Esophagus squamous epithelium (tissue), 5 donors: ENCODE results near the gene TUBG1. TPM values are rescaled to one million over a fixed set of nuclear protein-coding genes. Genes with fewer than 3 reads are reported as not detected.
A peak's percentile ranks its signal among the peaks of the same experiment; 100 is the strongest.
"Not testable (repeated sequence)": the region's sequence is repeated elsewhere in the genome, so short reads cannot be mapped to it uniquely, and the experiment has no call there.

Experiments
- DNase-seq: peaks from one replicate; lab custom pipeline; 2025; lab: John Stamatoyannopoulos, UW
- H3K27ac ChIP-seq, 4 donors: fragments of 200-600 bp; sonication (generic); one replicate each; pipeline ENCODE4 v1.5.1; 2016 to 2019; ENCODE audit warnings: mild to moderate bottlenecking in 1 of 4
- H3K27me3 ChIP-seq, 4 donors: fragments of 200-600 bp; sonication (generic); 1 replicate in 3 of 4; 2 replicates in 1 of 4; pipeline versions ENCODE4 v1.5.1 to v1.6.0; 2017 to 2021; ENCODE audit warnings: antibody characterized with exemption in 1 of 4
- H3K36me3 ChIP-seq, 3 donors: fragments of 200-600 bp; sonication (generic); one replicate each; pipeline ENCODE4 v1.5.1; 2016 to 2019
- H3K4me1 ChIP-seq, 3 donors: fragments of 200-600 bp; sonication (generic); one replicate each; pipeline ENCODE4 v1.5.1; 2017 to 2019
- H3K4me3 ChIP-seq, 4 donors: fragments of 200-600 bp; sonication (generic); 1 replicate in 3 of 4; 2 replicates in 1 of 4; pipeline ENCODE4 v1.5.1; 2016 to 2019; ENCODE audit warnings: mild to moderate bottlenecking in 2 of 4, moderate library complexity in 1 of 4
- H3K9me3 ChIP-seq, 3 donors: fragments of 200-600 bp; sonication (generic); one replicate each; pipeline ENCODE4 v1.5.1; 2016 to 2019
- POLR2A ChIP-seq, 4 donors: fragments of 450-650 bp; IDR thresholded peaks; one replicate each; pipeline ENCODE4 v1.6.1; 2017; ENCODE audit warnings: antibody characterized with exemption in 4 of 4, mild to moderate bottlenecking in 4 of 4, moderate library complexity in 3 of 4
- WGBS, 2 donors: methylation state at CpG; one replicate each; pipeline ENCODE4 v1.1.5; 2018; 5-methylcytosine and 5-hydroxymethylcytosine counted together
- intact Hi-C: fragments of 100-400 bp; cut with DNase I; formaldehyde crosslinking; loops from one replicate; pipeline ENCODE4 v1.15.0; 2022
- total RNA-seq, 4 donors: library from RNA; depleted of rRNA; stranded (reverse); fragments of >200 nt; gene quantifications; one replicate each; pipeline ENCODE4 v1.1.0, GENCODE V29; 2016
- TF ChIP-seq, protein P1 (sequence below), 6 experiments: fragments of 450-650 bp in 4 of 6; fragments of 200-600 bp in 2 of 6; sonication (generic) in 2 of 6; IDR thresholded peaks; one replicate each; pipeline ENCODE4 v1.5.1; 2016 to 2019; ENCODE audit warnings: antibody characterized with exemption in 6 of 6, mild to moderate bottlenecking in 4 of 6, moderate library complexity in 4 of 6
- donor health status: DM: yes; HTN: yes; CAD: no.

The TUBG1 gene
- total RNA-seq, 4 donors from 2014 or later, result 22.3 to 61.9 (median 46.5) TPM

DNA sequence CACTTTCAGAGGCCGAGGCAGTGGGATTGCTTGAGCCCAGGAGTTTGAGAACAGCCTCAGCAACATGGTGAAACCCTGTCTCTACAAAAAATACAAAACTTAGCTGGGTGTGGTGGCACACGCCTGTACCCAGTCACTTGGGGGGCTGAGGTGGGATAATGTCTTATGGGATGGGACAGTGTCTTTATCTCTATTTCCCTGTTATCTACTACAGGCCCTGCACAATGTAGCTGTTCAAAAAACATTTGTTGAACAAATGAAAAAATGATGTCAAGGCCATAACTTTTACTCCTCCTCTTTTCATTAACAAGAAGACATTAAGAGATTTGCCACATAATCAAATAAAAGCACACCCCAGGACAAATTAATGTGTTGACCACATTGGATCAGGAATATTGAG, 13.8 kb downstream of the TUBG1 start:
- Histone ChIP-seq H3K4me1 (peaks cover 14 to 43% (median 15%) of the 10 kb centered on the region in 3 donors), H3K36me3 (no peaks in the 10 kb centered on the region), H3K9me3 (no peaks in the 10 kb centered on the region), H3K27me3 (no peaks in the 10 kb centered on the region), H3K27ac (peak overlapping the region in 2 of 4 donors; percentile 82 to 86), H3K4me3 (no peak overlapping the region)
- intact Hi-C loops, result no loop called here
- WGBS, 2 donors, result 74 to 89% methylated on average over 2 of the region's 2 CpGs
- no peak for DNase-seq
- TF ChIP-seq POLR2A (IDR thresholded peaks at IDR 0.05), result no peak
- TF ChIP-seq, protein P1, sequence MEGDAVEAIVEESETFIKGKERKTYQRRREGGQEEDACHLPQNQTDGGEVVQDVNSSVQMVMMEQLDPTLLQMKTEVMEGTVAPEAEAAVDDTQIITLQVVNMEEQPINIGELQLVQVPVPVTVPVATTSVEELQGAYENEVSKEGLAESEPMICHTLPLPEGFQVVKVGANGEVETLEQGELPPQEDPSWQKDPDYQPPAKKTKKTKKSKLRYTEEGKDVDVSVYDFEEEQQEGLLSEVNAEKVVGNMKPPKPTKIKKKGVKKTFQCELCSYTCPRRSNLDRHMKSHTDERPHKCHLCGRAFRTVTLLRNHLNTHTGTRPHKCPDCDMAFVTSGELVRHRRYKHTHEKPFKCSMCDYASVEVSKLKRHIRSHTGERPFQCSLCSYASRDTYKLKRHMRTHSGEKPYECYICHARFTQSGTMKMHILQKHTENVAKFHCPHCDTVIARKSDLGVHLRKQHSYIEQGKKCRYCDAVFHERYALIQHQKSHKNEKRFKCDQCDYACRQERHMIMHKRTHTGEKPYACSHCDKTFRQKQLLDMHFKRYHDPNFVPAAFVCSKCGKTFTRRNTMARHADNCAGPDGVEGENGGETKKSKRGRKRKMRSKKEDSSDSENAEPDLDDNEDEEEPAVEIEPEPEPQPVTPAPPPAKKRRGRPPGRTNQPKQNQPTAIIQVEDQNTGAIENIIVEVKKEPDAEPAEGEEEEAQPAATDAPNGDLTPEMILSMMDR (IDR thresholded peaks at IDR 0.05), result no peak

DNA sequence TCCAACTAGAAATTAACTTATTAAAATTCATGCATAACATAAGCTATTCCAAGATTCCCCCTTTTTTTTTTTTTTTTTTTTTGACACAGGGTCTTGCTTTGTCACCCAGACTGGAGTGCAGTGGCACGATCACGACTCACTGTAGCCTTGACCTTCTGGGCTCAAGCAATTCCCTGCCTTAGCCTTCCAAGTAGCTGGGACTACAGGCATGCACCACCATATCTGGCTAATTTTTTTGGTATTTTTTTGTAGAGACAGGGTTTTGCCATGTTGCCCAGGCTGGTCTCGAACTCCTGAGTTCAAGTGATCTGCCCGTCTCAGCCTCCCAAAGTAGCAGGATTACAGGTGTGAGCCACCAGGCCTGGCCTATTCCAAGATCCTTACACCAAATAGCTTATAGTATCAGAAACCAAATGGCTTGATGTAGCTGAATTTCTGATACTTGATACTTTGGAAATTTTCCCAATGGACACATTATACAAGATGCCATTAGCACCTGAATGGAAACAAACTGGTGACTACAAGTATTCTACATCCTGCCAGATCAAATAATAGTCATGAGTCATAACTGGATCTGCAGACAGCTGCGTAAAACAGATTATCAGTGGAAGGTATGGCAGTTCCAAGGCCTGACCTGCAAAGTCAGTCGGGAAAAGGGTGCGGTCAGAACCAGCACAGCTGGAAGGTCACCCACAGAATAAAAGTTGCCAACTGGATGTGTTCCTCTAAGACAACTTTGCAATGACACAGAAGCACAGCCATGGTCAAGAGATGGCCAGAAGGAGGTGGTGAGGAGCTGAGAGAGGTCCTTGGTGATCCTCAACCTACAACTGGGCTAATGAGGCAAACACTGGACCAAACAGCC, 14.5 kb downstream of the TUBG1 start:
- no peak overlapping the region for H3K4me3 ChIP-seq
- intact Hi-C loops, result no loop called here
- peaks cover 7 to 37% (median 13%) of the 10 kb centered on the region in 3 donors for H3K4me1 ChIP-seq
- H3K9me3 ChIP-seq, result no peaks in the 10 kb centered on the region
- no peaks in the 10 kb centered on the region for H3K36me3 ChIP-seq
- no peak for DNase-seq
- no peaks in the 10 kb centered on the region for H3K27me3 ChIP-seq
- TF ChIP-seq, protein P1 (IDR thresholded peaks at IDR 0.05), result peak in 1 of 6 experiments; percentile 10
- no peak for TF ChIP-seq POLR2A (IDR thresholded peaks at IDR 0.05)
- H3K27ac ChIP-seq, result peak overlapping the region; percentile 75 to 86 (median 79)
- WGBS, 2 donors, result 52 to 69% methylated on average over 7 of the region's 7 CpGs

DNA sequence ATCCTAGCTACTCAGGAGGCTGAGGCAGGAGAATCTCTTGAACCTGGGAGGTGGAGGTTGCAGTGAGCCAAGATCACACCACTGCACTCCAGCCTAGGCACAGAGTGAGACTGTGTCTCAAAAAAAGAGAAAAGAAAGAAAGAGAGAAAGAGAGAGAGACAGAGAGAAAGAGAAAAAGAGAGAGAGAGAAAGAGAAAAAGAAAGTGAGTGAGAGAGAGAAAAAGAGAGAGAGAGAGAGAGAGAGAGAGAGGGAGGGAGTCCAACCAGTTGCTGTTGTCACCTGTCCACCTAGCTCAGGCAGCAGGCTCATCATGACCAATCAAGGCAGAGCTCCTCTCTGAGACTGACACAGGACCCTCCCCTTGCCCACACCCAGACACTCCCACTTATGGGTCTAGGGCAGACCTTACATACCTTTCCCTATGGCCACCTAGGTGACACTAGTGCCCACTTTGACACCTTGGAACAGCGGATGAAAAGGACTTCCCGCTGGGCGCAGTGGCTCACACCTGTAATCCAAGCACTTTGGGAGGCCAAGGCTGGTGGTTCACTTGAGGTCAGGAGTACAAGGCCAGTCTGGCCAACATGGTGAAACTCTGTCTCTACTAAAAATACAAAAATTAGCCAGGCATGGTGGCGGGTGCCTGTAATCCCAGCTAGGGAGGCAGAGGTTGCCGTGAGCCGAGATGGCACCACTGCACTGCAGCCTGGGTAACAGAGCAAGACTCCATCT, 17.7 kb downstream of the TUBG1 start:
- H3K36me3 ChIP-seq, H3K27me3 ChIP-seq, intact Hi-C loops, DNase-seq, H3K27ac ChIP-seq, H3K9me3 ChIP-seq, H3K4me3 ChIP-seq: not testable (repeated sequence)
- H3K4me1 ChIP-seq, result peaks cover 7 to 23% (median 13%) of the 10 kb centered on the region in 3 donors
- 92 to 98% methylated on average over 5 to 6 of the region's 6 CpGs for WGBS, 2 donors

DNA sequence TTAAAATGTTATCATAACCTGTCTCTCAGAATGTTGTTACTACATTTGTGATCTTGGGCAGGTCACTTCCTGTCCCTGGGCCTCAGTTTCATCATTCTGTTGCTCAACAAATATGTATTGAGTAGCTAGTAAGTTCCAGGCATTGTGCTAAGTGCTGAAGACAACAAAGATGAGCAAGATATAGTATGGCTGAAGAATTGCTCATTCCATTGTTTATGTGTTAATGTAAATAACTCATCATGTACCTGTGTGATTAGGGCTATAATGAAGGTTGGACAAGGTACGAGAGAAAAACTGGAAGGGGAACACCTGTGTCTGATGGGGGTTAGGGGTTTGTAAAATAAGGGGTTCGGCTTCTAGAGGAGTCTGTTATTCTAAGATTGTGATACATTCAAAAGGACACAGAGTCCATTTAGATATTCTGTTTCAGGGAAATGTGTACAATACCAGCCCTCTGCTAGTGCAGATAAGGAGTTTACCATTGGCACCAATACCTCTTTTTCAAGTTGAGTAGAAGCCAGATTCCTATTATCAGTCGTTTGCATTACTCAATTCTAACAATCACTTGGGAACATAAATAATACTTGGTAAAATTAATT, 20.0 kb downstream of the TUBG1 start:
- intact Hi-C loops, result no loop called here
- Histone ChIP-seq H3K9me3 (no peaks in the 10 kb centered on the region), H3K27ac (peak overlapping the region in 1 of 4 donors; percentile 21), H3K27me3 (no peaks in the 10 kb centered on the region), H3K36me3 (no peaks in the 10 kb centered on the region), H3K4me3 (no peak overlapping the region), H3K4me1 (peaks cover 3 to 24% (median 4%) of the 10 kb centered on the region in 3 donors)
- TF ChIP-seq, protein P1 (IDR thresholded peaks at IDR 0.05), result no peak
- TF ChIP-seq POLR2A (IDR thresholded peaks at IDR 0.05), result no peak
- no peak for DNase-seq
- 46 to 73% methylated on average over 3 of the region's 3 CpGs for WGBS, 2 donors

DNA sequence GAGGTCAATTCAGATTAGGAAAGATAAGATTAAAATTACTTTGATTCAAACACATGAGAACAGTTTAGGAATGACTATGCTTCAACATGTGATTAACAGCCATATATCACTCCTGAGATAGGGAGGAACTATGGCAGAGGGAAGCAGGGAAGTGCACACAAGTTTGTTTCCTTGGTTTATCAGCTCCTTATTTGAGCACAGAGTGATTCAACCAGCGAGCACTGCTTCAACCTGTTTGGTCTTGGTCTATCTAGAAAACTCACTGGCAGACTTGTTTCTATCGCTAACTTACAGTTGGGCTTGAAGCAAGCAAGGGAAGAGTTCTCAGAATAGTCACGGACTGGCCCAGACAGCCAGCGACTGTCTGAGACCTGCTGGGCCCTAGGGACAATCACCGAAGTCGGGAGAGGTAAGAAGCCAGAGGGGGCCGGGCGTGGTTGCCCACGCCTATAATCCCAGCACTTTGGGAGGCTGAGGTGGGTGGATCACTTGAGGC, 23.5 kb downstream of the TUBG1 start:
- no peak for DNase-seq
- Histone ChIP-seq H3K36me3 (no peaks in the 10 kb centered on the region), H3K27ac (peak overlapping the region; percentile 61 to 83 (median 72)), H3K9me3 (no peaks in the 10 kb centered on the region), H3K4me3 (no peak overlapping the region), H3K27me3 (no peaks in the 10 kb centered on the region), H3K4me1 (peaks cover 0 to 18% (median 0%) of the 10 kb centered on the region in 3 donors)
- WGBS, 2 donors, result 42 to 62% methylated on average over 9 of the region's 9 CpGs
- TF ChIP-seq, protein P1 (IDR thresholded peaks at IDR 0.05), result no peak
- no peak for TF ChIP-seq POLR2A (IDR thresholded peaks at IDR 0.05)
- intact Hi-C loops, result no loop called here
